Limb (tissue), 2 donors: ENCODE results near the gene TMEM95.

ENCODE experiments used
- DNase-seq, 2 donors: peaks; one replicate each; pipeline ENCODE4 v3.0.0-alpha.2; 2016; ENCODE audit errors: extremely low spot score in 2 of 2

Gene TMEM95

DNA sequence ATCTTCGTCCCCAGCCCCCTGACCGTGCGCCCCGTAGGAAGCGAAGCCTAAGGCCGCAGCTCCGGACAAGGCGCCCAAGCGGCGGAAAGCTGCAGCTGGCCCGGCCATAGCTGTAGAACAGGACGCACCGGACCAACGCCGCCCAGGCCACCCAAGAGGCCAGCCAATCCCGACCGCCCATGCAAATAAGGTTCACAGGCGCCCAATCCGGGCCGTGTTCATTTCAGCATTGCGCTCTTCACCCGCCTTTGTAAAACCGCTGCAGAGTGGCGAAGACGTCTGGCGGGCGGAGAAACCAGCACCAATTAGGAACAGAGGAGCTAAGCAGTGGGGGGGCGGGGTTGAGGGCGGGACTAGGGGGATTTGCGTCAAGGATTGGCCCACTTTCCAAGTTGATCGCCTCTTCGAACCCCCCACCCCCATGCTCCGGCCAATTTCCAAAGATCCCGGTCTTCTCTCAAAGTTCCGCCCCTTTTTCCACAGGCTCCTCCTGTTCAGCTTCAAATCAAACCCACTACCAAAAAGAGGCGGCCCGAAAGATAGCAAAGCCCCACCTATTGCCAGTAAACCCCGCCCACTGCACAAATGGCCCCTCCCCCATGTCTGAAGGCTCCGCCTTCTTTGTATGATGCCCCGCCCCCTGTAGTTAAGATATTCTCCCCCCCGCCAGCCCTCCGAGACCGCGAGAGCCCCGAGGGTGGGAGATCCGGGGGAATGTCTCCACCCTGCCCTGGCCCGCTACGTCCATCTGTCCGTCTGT is 49.2 kb downstream of the TMEM95 start, which contains the start of gene TMEM256:
TMEM256 (minus strand) TSS at position 121 of the 760 bp plus-strand sequence; CDS start at position 108, 13 bp downstream.
- peak; percentile 98 to 99 for DNase-seq

DNA sequence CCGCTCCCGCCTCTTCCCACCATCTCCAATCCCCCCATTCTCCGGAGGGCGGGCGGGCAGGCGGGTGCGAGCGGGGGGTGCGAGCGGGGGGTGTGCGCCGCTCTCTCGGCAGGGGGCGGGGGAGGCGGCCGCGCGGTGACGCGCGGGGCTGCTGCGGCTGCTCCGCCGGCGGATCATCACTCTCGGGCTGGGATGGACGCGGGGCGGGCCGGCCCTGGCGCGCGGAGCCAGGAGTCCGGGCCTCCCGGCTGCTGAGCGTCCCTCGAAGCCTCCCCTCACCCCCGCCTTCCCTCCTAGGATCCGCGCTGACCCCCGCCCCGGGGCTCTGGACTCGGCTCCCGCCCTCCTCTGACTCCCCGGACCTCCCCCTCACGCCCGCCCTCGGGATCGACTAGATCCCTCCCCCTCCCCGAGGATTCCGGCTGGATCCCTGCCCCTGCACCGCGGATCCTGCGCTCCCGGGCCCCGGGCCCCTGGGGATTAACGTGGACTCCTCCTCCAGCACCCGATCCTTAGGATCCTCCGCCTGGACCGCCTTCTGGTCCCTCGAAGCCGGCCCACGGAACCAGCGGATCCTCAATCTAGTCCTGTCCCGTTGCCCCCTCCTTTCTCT is 49.9 kb downstream of the TMEM95 start:
- DNase-seq = peak in 1 of 2 donors; percentile 79

DNA sequence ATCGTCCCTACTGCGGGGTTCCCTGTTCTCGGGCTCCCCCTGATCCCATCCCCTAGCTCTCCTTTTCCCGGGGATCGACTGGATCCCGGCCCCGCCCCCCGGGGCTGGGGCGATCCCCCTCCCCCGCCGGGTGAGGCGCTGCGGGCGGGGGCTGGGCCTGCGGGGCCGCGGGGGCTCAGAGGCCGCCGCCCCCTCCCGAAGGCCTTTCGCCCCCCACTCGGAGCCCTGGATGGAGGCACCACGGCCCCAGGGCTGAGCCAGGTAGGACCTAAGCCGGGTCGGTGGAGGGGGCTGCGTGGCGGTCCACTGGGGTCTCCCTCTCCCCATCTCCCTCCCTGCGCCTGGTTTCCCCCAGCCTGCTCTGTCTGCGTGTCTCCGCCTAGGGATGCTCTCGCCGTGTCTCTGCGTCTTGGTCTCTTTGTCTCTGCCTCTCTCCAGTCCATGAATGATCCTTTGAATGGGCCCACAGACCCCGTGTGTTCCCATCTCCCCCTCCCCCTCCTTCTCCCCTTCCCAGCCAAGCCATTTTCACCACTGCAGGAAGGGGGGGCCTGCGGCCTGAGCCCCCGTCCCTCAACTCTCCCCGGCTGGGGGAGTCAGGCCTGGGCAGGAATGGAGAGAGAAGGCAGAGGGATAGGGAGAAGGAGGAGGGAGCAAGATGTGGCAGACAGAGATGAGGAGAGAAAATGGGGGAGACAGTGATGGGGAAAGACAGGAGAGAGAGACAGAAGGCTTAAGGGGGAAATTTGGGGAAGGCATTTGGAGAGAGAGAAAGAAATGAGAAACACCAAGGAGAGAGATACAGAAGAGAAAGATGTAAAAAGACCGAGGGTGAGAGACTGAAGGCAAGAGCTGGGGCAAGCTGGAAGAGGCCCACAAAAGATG is 50.6 kb downstream of the TMEM95 start:
- DNase-seq = peak in 1 of 2 donors; percentile 67

DNA sequence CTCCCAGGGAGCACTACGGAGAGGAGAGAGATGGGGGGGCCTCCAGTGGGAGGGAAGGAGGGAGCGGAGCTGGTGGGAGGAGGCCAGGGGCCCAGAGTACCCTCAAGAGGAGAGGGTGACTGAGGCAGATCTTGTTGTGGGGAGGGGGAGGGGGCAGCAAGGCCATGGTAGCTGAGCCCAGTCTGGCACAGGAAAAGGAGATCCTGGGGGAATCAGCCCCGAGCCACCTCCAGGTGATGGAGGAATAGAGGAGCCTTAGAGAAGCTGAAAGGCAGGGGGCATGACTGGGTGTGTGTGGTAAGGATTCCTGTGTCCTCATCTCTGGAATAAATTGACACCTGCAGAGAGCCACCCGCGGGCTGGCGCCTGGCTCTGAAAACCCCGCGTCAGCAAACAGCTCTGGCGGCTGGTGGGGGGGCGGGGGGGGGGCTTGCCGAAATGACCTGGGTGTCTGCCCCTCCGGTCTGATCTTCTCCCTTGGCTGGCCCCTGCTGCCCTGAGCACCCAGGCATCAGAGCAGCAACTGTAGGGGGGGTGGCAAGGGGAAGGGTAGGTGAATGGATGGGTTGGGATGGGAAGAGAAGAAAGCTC is 51.4 kb downstream of the TMEM95 start:
- DNase-seq = no peak
